Endothelial cell of umbilical vein (primary cell): ENCODE data around the gene RNASET2. TPM values are rescaled to one million over a fixed set of nuclear protein-coding genes. Genes with fewer than 3 reads are reported as not detected.

Experiments
- BruUV-seq: library from RNA; stranded (reverse); fragments of 400-500 nt; replicated peaks from 2 replicates; lab custom pipeline; 2021; lab: Mats Ljungman, UMichigan
- CTCF ChIA-PET: fragments of 300-600, 350-600 bp; sonication (Branson Sonifier 250); formaldehyde crosslinking; loops from one replicate; lab custom pipeline; 2021; ENCODE audit warnings: antibody characterized with exemption, inconsistent platforms; lab: Charles Lee
- POLR2A ChIA-PET: fragments of 300-600, 350-600 bp; sonication (Branson Sonifier 250); formaldehyde crosslinking; loops from one replicate; lab custom pipeline; 2021; ENCODE audit warnings: antibody characterized with exemption, inconsistent platforms; lab: Charles Lee
- DNase-seq: peaks from one replicate; pipeline ENCODE4 v3.0.0-alpha.2; 2011; ENCODE audit warnings: low read depth, low spot score
- FAIRE-seq: peaks from 2 replicates; lab custom pipeline; 2011; peaks lifted over from hg19 to GRCh38; lab: Jason Lieb, UNC
- H2AFZ ChIP-seq: 2 replicates; pipeline ENCODE4 v1.6.0; 2012; ENCODE audit warnings: low read depth, low read length, control low read depth, inconsistent platforms
- H3K27ac ChIP-seq: 2 replicates; pipeline ENCODE4 v1.5.1; 2011; ENCODE audit warnings: low read depth, mild to moderate bottlenecking, control low read depth, low read length, moderate library complexity; ENCODE audit not compliant: insufficient read depth
- H3K27me3 ChIP-seq, 2 experiments: 2 replicates each; pipeline versions ENCODE4 v1.6.0 to v1.6.1; 2011; ENCODE audit warnings: low read length in 2 of 2, mixed read lengths in 1 of 2; ENCODE audit not compliant: control insufficient read depth in 2 of 2, insufficient read depth in 2 of 2
- H3K36me3 ChIP-seq, 2 experiments: 2 replicates in 1 of 2; 3 replicates in 1 of 2; pipeline ENCODE4 v1.5.1; 2011; ENCODE audit warnings: low read length in 2 of 2, mild to moderate bottlenecking in 1 of 2, moderate library complexity in 1 of 2; ENCODE audit not compliant: control insufficient read depth in 2 of 2, insufficient read depth in 2 of 2; ENCODE audit errors: extremely low read depth in 1 of 2
- H3K4me1 ChIP-seq: 3 replicates; pipeline ENCODE4 v1.5.1; 2011; ENCODE audit warnings: mild to moderate bottlenecking, low read length; ENCODE audit not compliant: control insufficient read depth, insufficient read depth; ENCODE audit errors: extremely low read depth
- H3K4me2 ChIP-seq: 2 replicates; pipeline ENCODE4 v1.6.1; 2011; ENCODE audit warnings: low read length, control low read depth, mixed read lengths; ENCODE audit not compliant: insufficient read depth
- H3K4me3 ChIP-seq, 3 experiments: fragments of 200-600 bp in 1 of 3; sonication (generic), shearing (Covaris generic) in 1 of 3; replicated peaks in 1 of 3; 2 replicates each; pipeline ENCODE4 v1.5.1; 2011 to 2016; ENCODE audit warnings: control low read depth in 3 of 3, low read length in 3 of 3, mild to moderate bottlenecking in 2 of 3, inconsistent platforms in 1 of 3, low read depth in 1 of 3, moderate library complexity in 1 of 3; ENCODE audit not compliant: insufficient read depth in 1 of 3
- H3K79me2 ChIP-seq: 2 replicates; pipeline ENCODE4 v1.6.0; 2012; ENCODE audit warnings: low read length, inconsistent platforms; ENCODE audit not compliant: control insufficient read depth, insufficient read depth
- H3K9ac ChIP-seq: replicated peaks from 2 replicates; pipeline ENCODE3; 2011; ENCODE audit warnings: low read length, control low read depth; ENCODE audit not compliant: insufficient read depth; ENCODE audit errors: extremely low read depth
- H3K9me1 ChIP-seq: replicated peaks from 3 replicates; pipeline ENCODE4 v1.6.0; 2011; ENCODE audit warnings: mild to moderate bottlenecking, low read length; ENCODE audit not compliant: control insufficient read depth, insufficient read depth; ENCODE audit errors: extremely low read depth
- H3K9me3 ChIP-seq: replicated peaks from 2 replicates; pipeline ENCODE4 v1.5.1; 2012; ENCODE audit warnings: low read length, inconsistent platforms; ENCODE audit not compliant: control insufficient read depth, insufficient read depth
- H4K20me1 ChIP-seq: replicated peaks from 2 replicates; pipeline ENCODE3; 2011; ENCODE audit warnings: mild to moderate bottlenecking, low read length; ENCODE audit not compliant: control insufficient read depth, insufficient read depth; ENCODE audit errors: extremely low read depth
- CTCF ChIP-seq, 2 donors: IDR thresholded peaks; 1 replicate in 1 of 2; 2 replicates in 1 of 2; pipeline ENCODE4 v1.5.1; 2011; ENCODE audit warnings: low read length in 2 of 2, mild to moderate bottlenecking in 2 of 2, moderate library complexity in 2 of 2, control low read depth in 1 of 2, inconsistent platforms in 1 of 2, low read depth in 1 of 2; ENCODE audit not compliant: insufficient read depth in 1 of 2; ENCODE audit errors: extremely low read depth in 1 of 2
- EZH2 ChIP-seq: IDR thresholded peaks from 2 replicates; pipeline ENCODE4 v1.6.1; 2012; ENCODE audit warnings: borderline replicate concordance, low read depth, mild to moderate bottlenecking, moderate library complexity, low read length, inconsistent platforms; ENCODE audit not compliant: severe bottlenecking
- FOS ChIP-seq: IDR thresholded peaks from 2 replicates; pipeline ENCODE4 v1.6.1; 2011; ENCODE audit warnings: mild to moderate bottlenecking, low read length, moderate library complexity, borderline replicate concordance; ENCODE audit not compliant: insufficient read depth
- GATA2 ChIP-seq: IDR thresholded peaks from 2 replicates; pipeline ENCODE4 v1.7.0; 2011; ENCODE audit warnings: low read depth, mild to moderate bottlenecking, moderate library complexity, mixed read lengths, low read length; ENCODE audit not compliant: insufficient read length, insufficient read depth
- JUN ChIP-seq: IDR thresholded peaks from 2 replicates; pipeline ENCODE4 v1.6.1; 2011; ENCODE audit warnings: borderline replicate concordance, low read depth; ENCODE audit not compliant: insufficient read length, insufficient read depth
- MAX ChIP-seq: IDR thresholded peaks from 2 replicates; pipeline ENCODE4 v1.6.1; 2011; ENCODE audit not compliant: insufficient read depth, insufficient read length
- MYC ChIP-seq: IDR thresholded peaks from one replicate; pipeline ENCODE4 v1.6.1; 2011; ENCODE audit warnings: mild to moderate bottlenecking, low read depth, low read length
- POLR2A ChIP-seq: IDR thresholded peaks from 2 replicates; pipeline ENCODE4 v1.6.1; 2012; ENCODE audit warnings: low read depth, mild to moderate bottlenecking, control low read depth, low read length
- POLR2AphosphoS5 ChIP-seq: IDR thresholded peaks from 2 replicates; pipeline ENCODE4 v1.6.1; 2012; ENCODE audit warnings: low read depth, mild to moderate bottlenecking, control low read depth, low read length, moderate library complexity; ENCODE audit not compliant: insufficient read depth
- dilution Hi-C: fragments of 300-500 bp; cut with MboI; formaldehyde crosslinking; loops from one replicate; pipeline ENCODE4 v1.15.0; 2019; ENCODE audit warnings: low sequenced_read_pairs; ENCODE audit not compliant: extremely low pct_ligation_motif_present
- intact Hi-C: fragments of 100-400 bp; cut with micrococcal nuclease; formaldehyde crosslinking; loops from one replicate; pipeline ENCODE4 v1.10.0; 2022
- polyA plus RNA-seq, 4 experiments: library from polyadenylated mRNA; depleted of rRNA in 3 of 4; stranded (reverse) in 3 of 4; unstranded in 1 of 4; fragments of >200 nt; gene quantifications; 2 replicates each; pipeline versions ENCODE4 v1.2.1 to v1.2.3, GENCODE V29; 2011 to 2012; ENCODE audit warnings: missing spikeins in 1 of 4
- total RNA-seq: library from RNA; stranded (reverse); gene quantifications from 2 replicates; pipeline ENCODE4 v1.2.3, GENCODE V29; 2021

The RNASET2 gene
- total and polyA plus RNA-seq, 2 donors (not counting 3 experiments of a cell fraction or from before 2014, with no cell fraction given) = 10.7 to 11.4 TPM

- Histone ChIP-seq H3K79me2 (no peaks in the 10 kb centered on the region), H3K27ac (no peak overlapping the region), H4K20me1 (no peaks in the 10 kb centered on the region), H3K36me3 (no peaks in the 10 kb centered on the region), H3K4me3 (peak overlapping the region; percentile 60 to 63 (median 61)), H3K27me3 (no peaks in the 10 kb centered on the region), H3K9me1 (no peaks in the 10 kb centered on the region), H3K4me1 (peaks cover 18% of the 10 kb centered on the region), H3K9me3 (no peaks in the 10 kb centered on the region), H2AFZ (peak overlapping the region; percentile 91), H3K9ac (no peak overlapping the region), H3K4me2 (peak overlapping the region; percentile 78)
- ChIA-PET CTCF (interaction anchor here (2.0 to 2.3 kb wide), 2 partner anchors 34 to 180 kb away, joined by 14 read pairs; no protein-coding TSS in a partner anchor), POLR2A (no interaction called here)
- no peak for DNase-seq
- dilution Hi-C loops (no loop called here), intact Hi-C loops (loop anchor here (10.0 kb wide), 2 partner anchors 550 to 680 kb away; no protein-coding TSS in a partner anchor)
- TF ChIP-seq MAX (no peak), GATA2 (no peak), POLR2AphosphoS5 (no peak), EZH2 (no peak), JUN (no peak), POLR2A (no peak), FOS (no peak), MYC (no peak), CTCF (IDR thresholded peaks at IDR 0.05; ENCODE audit: extremely low read depth in 1 of 2, insufficient read depth in 1 of 2, low read depth in 1 of 2, low read length in 2 of 2) (no peak)
- BruUV-seq = no TSS peak
- no peak for FAIRE-seq
These were observed 1.1 kb downstream of the RNASET2 start for GRCh38 chr6:166955121-166955864.
